Measurements from ENCODE around the gene C7orf57.

GRCh38 chr7:48063985-48064384 is 28.6 kb downstream of the C7orf57 start:
- no peak for TF ChIP-seq CTCF (IDR thresholded peaks at IDR 0.05)
- TF ChIP-seq POLR2A (IDR thresholded peaks at IDR 0.05): no peak

Data from suprapubic skin (tissue), 3 donors.